Parathyroid adenoma (tissue), 2 donors: Measurements from ENCODE around the gene GPR15LG.

ENCODE experiments used
- H2AFZ ChIP-seq: fragments of 300-600 bp; sonication (generic); one replicate; pipeline ENCODE4 v1.7.0; 2017; ENCODE audit warnings: antibody characterized with exemption, mild to moderate bottlenecking
- H3K27ac ChIP-seq: fragments of 300-600 bp; sonication (generic); one replicate; pipeline ENCODE4 v1.7.0; 2017
- H3K27me3 ChIP-seq: fragments of 300-600 bp; sonication (generic); one replicate; pipeline ENCODE4 v1.7.0; 2017; ENCODE audit warnings: low read length; ENCODE audit not compliant: control insufficient read depth, insufficient read depth
- H3K36me3 ChIP-seq: fragments of 300-600 bp; sonication (generic); one replicate; pipeline ENCODE4 v1.7.0; 2017; ENCODE audit warnings: low read length; ENCODE audit not compliant: control insufficient read depth, insufficient read depth
- H3K4me1 ChIP-seq: fragments of 300-600 bp; sonication (generic); one replicate; pipeline ENCODE4 v1.7.0; 2017; ENCODE audit warnings: control low read depth
- H3K4me2 ChIP-seq: fragments of 300-600 bp; sonication (generic); one replicate; pipeline ENCODE4 v1.7.0; 2017; ENCODE audit warnings: low read length
- H3K4me3 ChIP-seq: fragments of 300-600 bp; sonication (generic); one replicate; pipeline ENCODE4 v1.7.0; 2017; ENCODE audit warnings: low read depth, low read length
- H3K79me2 ChIP-seq: fragments of 300-600 bp; sonication (generic); one replicate; pipeline ENCODE4 v1.7.0; 2017; ENCODE audit warnings: control low read depth
- H3K9ac ChIP-seq: fragments of 300-600 bp; sonication (generic); one replicate; pipeline ENCODE4 v1.7.0; 2017; ENCODE audit warnings: mild to moderate bottlenecking
- H3K9me3 ChIP-seq: fragments of 300-600 bp; sonication (generic); one replicate; pipeline ENCODE4 v1.7.0; 2017; ENCODE audit warnings: low read length; ENCODE audit not compliant: control insufficient read depth
- CTCF ChIP-seq: fragments of 300-600 bp; sonication (generic); IDR thresholded peaks from one replicate; pipeline ENCODE4 v1.7.0; 2017; ENCODE audit warnings: antibody characterized with exemption, mild to moderate bottlenecking
- donor health status: primary hyperparathyroidism.

GPR15LG gene

GRCh38 chr10:84225427-84226173, 52.0 kb downstream of the GPR15LG start, which contains the start of gene LRIT2:
Gene LRIT2 (minus strand): TSS chr10:84225544. CDS start chr10:84225520, 24 bp downstream.
- Histone ChIP-seq H3K9me3 (no peaks in the 10 kb centered on the region), H3K9ac (no peak within 1 kb of the TSS), H2AFZ (no peak within 1 kb of the TSS), H3K4me2 (no peak within 1 kb of the TSS), H3K4me1 (no peaks in the 10 kb centered on the region), H3K4me3 (no peak within 1 kb of the TSS), H3K27me3 (no peaks in the 10 kb centered on the region), H3K79me2 (no peaks in the 10 kb centered on the region), H3K36me3 (no peaks in the 10 kb centered on the region), H3K27ac (no peak within 1 kb of the TSS)
- TF ChIP-seq CTCF: no peak

GRCh38 chr10:84226616-84227015, 53.0 kb downstream of the GPR15LG start:
- Histone ChIP-seq H3K27ac (no peak overlapping the region), H2AFZ (no peak overlapping the region), H3K4me3 (no peak overlapping the region), H3K27me3 (no peaks in the 10 kb centered on the region), H3K79me2 (no peaks in the 10 kb centered on the region), H3K9ac (no peak overlapping the region), H3K36me3 (no peaks in the 10 kb centered on the region), H3K9me3 (no peaks in the 10 kb centered on the region), H3K4me2 (no peak overlapping the region), H3K4me1 (no peaks in the 10 kb centered on the region)
- TF ChIP-seq CTCF: no peak

- H3K9ac ChIP-seq: no peak overlapping the region
- no peak overlapping the region for H3K27ac ChIP-seq
- TF ChIP-seq CTCF: no peak
- no peaks in the 10 kb centered on the region for H3K9me3 ChIP-seq
- H3K4me3 ChIP-seq: no peak overlapping the region
- no peak overlapping the region for H3K4me2 ChIP-seq
- H3K27me3 ChIP-seq: no peaks in the 10 kb centered on the region
- no peaks in the 10 kb centered on the region for H3K79me2 ChIP-seq
- H2AFZ ChIP-seq: no peak overlapping the region
- no peaks in the 10 kb centered on the region for H3K4me1 ChIP-seq
- no peaks in the 10 kb centered on the region for H3K36me3 ChIP-seq
Observed at GRCh38 chr10:84227810-84228209, 54.2 kb downstream of the GPR15LG start.

- Histone ChIP-seq H3K36me3 (no peaks in the 10 kb centered on the region), H2AFZ (no peak overlapping the region), H3K4me2 (no peak overlapping the region), H3K9me3 (no peaks in the 10 kb centered on the region), H3K27me3 (no peaks in the 10 kb centered on the region), H3K79me2 (no peaks in the 10 kb centered on the region), H3K27ac (no peak overlapping the region), H3K9ac (no peak overlapping the region), H3K4me3 (no peak overlapping the region), H3K4me1 (no peaks in the 10 kb centered on the region)
- TF ChIP-seq CTCF: no peak
Observed at GRCh38 chr10:84230359-84230758, 56.8 kb downstream of the GPR15LG start.

- Histone ChIP-seq H3K9me3 (no peaks in the 10 kb centered on the region), H3K27me3 (no peaks in the 10 kb centered on the region), H3K36me3 (no peaks in the 10 kb centered on the region), H3K79me2 (no peaks in the 10 kb centered on the region), H3K27ac (no peak overlapping the region), H2AFZ (no peak overlapping the region), H3K9ac (no peak overlapping the region), H3K4me1 (no peaks in the 10 kb centered on the region), H3K4me2 (no peak overlapping the region), H3K4me3 (no peak overlapping the region)
- no peak for TF ChIP-seq CTCF
Observed at GRCh38 chr10:84232376-84232775, 58.8 kb downstream of the GPR15LG start.
